ENCODE measurements around the gene SCD.
A peak's percentile ranks its signal among the peaks of the same experiment; 100 is the strongest.

The SCD gene

GRCh38 chr10:100401631-100402328 is 54.7 kb downstream of the SCD start:
- DNase-seq = no peak

GRCh38 chr10:100403734-100404133 is 56.7 kb downstream of the SCD start:
- no peak for DNase-seq

GRCh38 chr10:100413173-100413572 is 66.1 kb downstream of the SCD start:
- DNase-seq = peak; percentile 12
